ENCODE measurements around the gene SLC19A1.

Gene SLC19A1

DNA sequence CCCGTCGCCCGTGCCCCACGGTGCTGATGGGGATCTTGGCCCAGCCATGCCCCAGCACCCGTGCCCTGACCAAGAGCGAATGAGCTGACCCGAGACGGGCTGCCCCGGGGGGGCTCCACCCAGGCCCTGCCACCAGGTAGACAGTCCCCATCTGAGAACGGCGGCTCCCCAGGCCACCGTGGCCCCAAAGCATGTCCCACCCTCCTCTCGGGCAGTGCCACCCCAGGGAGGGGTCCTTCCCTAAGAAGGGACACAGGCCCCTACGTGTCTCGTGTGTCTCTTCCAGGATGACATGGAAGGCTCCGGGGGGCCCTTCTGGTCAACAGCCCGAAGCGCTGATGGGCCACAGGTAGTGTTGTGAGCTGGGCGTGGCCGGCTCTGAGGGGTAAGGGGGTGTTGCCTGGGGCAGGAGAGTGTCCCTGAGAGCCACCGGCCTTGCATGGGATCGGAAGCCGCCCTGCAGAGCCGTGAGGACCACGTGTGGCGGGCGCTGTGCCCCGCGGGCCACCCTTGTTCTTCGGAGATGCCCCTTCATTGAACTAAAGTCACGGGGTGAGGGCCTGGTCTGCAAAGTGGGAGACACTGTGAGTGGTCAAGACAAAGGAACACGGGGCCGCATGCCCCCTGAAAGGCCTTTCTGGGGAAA lies 55.0 kb downstream of the SLC19A1 start:
- TF ChIP-seq ZBTB7A (IDR thresholded peaks at IDR 0.05; ENCODE audit: low read depth) = no peak
- TF ChIP-seq EGR1 (IDR thresholded peaks at IDR 0.05) = no peak
- TF ChIP-seq CEBPB (IDR thresholded peaks at IDR 0.05) = no peak
- TF ChIP-seq TCF12 (IDR thresholded peaks at IDR 0.05; ENCODE audit: low read depth) = no peak
- TF ChIP-seq RAD21 (IDR thresholded peaks at IDR 0.05; ENCODE audit: low read depth) = no peak
- no peak for TF ChIP-seq EP300 (IDR thresholded peaks at IDR 0.05; ENCODE audit: borderline replicate concordance)
- TF ChIP-seq CREB1 (IDR thresholded peaks at IDR 0.05; ENCODE audit: low read depth) = no peak
- TF ChIP-seq, protein P1, sequence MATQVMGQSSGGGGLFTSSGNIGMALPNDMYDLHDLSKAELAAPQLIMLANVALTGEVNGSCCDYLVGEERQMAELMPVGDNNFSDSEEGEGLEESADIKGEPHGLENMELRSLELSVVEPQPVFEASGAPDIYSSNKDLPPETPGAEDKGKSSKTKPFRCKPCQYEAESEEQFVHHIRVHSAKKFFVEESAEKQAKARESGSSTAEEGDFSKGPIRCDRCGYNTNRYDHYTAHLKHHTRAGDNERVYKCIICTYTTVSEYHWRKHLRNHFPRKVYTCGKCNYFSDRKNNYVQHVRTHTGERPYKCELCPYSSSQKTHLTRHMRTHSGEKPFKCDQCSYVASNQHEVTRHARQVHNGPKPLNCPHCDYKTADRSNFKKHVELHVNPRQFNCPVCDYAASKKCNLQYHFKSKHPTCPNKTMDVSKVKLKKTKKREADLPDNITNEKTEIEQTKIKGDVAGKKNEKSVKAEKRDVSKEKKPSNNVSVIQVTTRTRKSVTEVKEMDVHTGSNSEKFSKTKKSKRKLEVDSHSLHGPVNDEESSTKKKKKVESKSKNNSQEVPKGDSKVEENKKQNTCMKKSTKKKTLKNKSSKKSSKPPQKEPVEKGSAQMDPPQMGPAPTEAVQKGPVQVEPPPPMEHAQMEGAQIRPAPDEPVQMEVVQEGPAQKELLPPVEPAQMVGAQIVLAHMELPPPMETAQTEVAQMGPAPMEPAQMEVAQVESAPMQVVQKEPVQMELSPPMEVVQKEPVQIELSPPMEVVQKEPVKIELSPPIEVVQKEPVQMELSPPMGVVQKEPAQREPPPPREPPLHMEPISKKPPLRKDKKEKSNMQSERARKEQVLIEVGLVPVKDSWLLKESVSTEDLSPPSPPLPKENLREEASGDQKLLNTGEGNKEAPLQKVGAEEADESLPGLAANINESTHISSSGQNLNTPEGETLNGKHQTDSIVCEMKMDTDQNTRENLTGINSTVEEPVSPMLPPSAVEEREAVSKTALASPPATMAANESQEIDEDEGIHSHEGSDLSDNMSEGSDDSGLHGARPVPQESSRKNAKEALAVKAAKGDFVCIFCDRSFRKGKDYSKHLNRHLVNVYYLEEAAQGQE (IDR thresholded peaks at IDR 0.05; ENCODE audit: low read depth) = no peak

DNA sequence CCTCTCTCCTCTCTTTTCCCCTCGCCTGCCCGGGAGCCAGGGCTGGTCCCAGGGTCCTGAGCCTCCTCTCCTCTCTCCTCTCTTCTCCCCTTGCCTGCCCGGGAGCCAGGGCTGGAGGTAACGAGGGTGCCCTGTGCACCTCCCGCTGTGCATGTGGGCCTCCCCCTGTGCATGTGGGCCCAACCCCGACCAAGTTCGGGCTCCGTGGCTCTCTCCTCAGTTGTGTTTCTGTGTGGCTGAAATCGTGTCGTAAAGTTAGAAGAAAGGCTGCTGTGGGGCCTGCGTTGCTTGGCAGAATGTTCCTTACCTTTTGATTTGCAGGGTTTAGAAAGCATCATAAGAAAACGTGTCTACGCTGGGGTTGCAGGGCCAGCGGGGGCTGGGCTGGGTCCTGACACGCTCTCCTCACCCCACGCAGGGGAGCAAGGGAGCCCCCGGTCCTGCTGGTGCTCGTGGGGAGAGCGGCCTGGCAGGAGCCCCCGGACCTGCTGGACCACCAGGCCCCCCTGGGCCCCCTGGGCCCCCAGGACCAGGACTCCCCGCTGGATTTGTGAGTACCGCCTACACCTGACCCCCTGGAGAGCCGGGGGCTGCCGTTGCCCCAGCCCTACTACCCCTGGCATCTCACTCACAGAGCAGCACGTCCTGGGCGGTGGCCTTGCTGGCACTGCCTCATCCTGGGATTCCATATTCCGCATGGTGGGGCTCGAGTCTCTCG lies 55.6 kb downstream of the SLC19A1 start:
- no peak for TF ChIP-seq TCF12 (IDR thresholded peaks at IDR 0.05; ENCODE audit: low read depth)
- TF ChIP-seq, protein P1 (IDR thresholded peaks at IDR 0.05; ENCODE audit: low read depth) = no peak
- TF ChIP-seq EP300 (IDR thresholded peaks at IDR 0.05; ENCODE audit: borderline replicate concordance) = no peak
- TF ChIP-seq, protein P2, sequence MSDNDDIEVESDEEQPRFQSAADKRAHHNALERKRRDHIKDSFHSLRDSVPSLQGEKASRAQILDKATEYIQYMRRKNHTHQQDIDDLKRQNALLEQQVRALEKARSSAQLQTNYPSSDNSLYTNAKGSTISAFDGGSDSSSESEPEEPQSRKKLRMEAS (IDR thresholded peaks at IDR 0.05) = no peak
- no peak for TF ChIP-seq NFIC (IDR thresholded peaks at IDR 0.05)
- TF ChIP-seq CREB1 (IDR thresholded peaks at IDR 0.05; ENCODE audit: low read depth) = no peak
- TF ChIP-seq FOXM1 (IDR thresholded peaks at IDR 0.05; ENCODE audit: borderline replicate concordance, low read depth) = no peak
- TF ChIP-seq CEBPB (IDR thresholded peaks at IDR 0.05) = no peak
- TF ChIP-seq, protein P3, sequence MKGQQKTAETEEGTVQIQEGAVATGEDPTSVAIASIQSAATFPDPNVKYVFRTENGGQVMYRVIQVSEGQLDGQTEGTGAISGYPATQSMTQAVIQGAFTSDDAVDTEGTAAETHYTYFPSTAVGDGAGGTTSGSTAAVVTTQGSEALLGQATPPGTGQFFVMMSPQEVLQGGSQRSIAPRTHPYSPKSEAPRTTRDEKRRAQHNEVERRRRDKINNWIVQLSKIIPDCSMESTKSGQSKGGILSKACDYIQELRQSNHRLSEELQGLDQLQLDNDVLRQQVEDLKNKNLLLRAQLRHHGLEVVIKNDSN (IDR thresholded peaks at IDR 0.05) = no peak
- TF ChIP-seq ZBTB7A (IDR thresholded peaks at IDR 0.05; ENCODE audit: low read depth) = no peak
- no peak for TF ChIP-seq EGR1 (IDR thresholded peaks at IDR 0.05)
- TF ChIP-seq YY1 (IDR thresholded peaks at IDR 0.05; ENCODE audit: low read depth) = no peak
- no peak for TF ChIP-seq RAD21 (IDR thresholded peaks at IDR 0.05; ENCODE audit: low read depth)
- TF ChIP-seq TAF1 (IDR thresholded peaks at IDR 0.05; ENCODE audit: low read depth) = no peak
- no peak for TF ChIP-seq TEAD4 (IDR thresholded peaks at IDR 0.05)

DNA sequence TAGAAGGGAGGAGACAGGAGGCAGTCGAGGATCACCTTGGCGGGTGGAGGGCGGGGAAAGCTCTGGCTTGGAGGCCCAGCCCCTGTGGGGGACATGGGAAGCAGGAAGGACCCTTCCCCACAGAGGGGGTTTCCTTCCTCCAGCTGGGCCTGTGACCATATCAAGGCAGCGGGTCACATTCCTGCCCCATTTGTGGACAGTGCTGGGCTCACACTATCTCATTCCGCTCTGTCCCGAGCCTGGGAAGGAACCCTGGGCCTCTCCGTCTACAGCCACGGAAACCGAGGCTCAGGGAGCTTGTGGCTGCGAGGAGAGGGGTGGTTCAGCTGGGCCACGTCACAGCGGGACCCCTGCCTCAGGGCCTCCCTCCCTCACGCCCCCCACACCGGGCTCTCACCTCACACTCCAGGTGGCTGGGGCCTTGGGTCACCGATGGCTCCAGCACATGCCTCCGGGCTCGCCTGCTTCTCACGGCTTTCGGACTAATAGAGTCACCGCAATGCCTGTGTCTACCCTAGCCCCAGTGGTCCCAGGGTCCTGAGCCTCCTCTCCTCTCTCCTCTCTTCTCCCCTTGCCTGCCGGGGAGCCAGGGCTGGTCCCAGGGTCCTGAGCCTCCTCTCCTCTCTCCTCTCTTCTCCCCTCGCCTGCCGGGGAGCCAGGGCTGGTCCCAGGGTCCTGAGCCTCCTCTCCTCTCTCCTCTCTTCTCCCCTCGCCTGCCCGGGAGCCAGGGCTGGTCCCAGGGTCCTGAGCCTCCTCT lies 56.4 kb downstream of the SLC19A1 start:
- TF ChIP-seq, protein P1 (IDR thresholded peaks at IDR 0.05; ENCODE audit: low read depth) = no peak
- no peak for TF ChIP-seq CREB1 (IDR thresholded peaks at IDR 0.05; ENCODE audit: low read depth)
- no peak for TF ChIP-seq TCF12 (IDR thresholded peaks at IDR 0.05; ENCODE audit: low read depth)
- TF ChIP-seq TAF1 (IDR thresholded peaks at IDR 0.05; ENCODE audit: low read depth) = no peak
- no peak for TF ChIP-seq RAD21 (IDR thresholded peaks at IDR 0.05; ENCODE audit: low read depth)
- no peak for TF ChIP-seq YY1 (IDR thresholded peaks at IDR 0.05; ENCODE audit: low read depth)
- no peak for TF ChIP-seq FOXM1 (IDR thresholded peaks at IDR 0.05; ENCODE audit: borderline replicate concordance, low read depth)
- TF ChIP-seq, protein P3 (IDR thresholded peaks at IDR 0.05) = no peak
- no peak for TF ChIP-seq ZBTB7A (IDR thresholded peaks at IDR 0.05; ENCODE audit: low read depth)
- no peak for TF ChIP-seq CEBPB (IDR thresholded peaks at IDR 0.05)
- TF ChIP-seq TEAD4 (IDR thresholded peaks at IDR 0.05) = no peak

DNA sequence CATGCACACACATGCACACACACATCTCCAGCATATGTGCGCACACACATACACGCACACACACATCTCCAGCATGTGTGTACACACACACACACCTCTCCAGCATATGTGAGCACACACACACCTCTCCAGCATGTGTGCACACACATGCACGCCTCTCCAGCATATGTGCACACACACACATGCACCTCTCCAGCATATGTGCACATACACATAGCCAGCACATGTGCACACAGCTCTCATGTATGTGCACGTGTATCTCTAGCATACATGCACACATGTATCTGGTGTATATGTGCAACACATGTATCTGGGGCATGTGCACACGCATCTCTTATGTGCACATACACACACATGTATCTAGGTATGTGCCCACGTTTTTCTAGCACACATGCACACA lies 57.9 kb downstream of the SLC19A1 start:
- TF ChIP-seq, protein P2 (IDR thresholded peaks at IDR 0.05) = no peak
- no peak for TF ChIP-seq EGR1 (IDR thresholded peaks at IDR 0.05)
- no peak for TF ChIP-seq EP300 (IDR thresholded peaks at IDR 0.05; ENCODE audit: borderline replicate concordance)
- TF ChIP-seq, protein P3 (IDR thresholded peaks at IDR 0.05) = no peak
- no peak for TF ChIP-seq RAD21 (IDR thresholded peaks at IDR 0.05; ENCODE audit: low read depth)
- no peak for TF ChIP-seq TAF1 (IDR thresholded peaks at IDR 0.05; ENCODE audit: low read depth)
- no peak for TF ChIP-seq YY1 (IDR thresholded peaks at IDR 0.05; ENCODE audit: low read depth)
- no peak for TF ChIP-seq NFIC (IDR thresholded peaks at IDR 0.05)
- TF ChIP-seq CEBPB (IDR thresholded peaks at IDR 0.05) = no peak
- TF ChIP-seq, protein P1 (IDR thresholded peaks at IDR 0.05; ENCODE audit: low read depth) = no peak
- no peak for TF ChIP-seq TCF12 (IDR thresholded peaks at IDR 0.05; ENCODE audit: low read depth)
- TF ChIP-seq FOXM1 (IDR thresholded peaks at IDR 0.05; ENCODE audit: borderline replicate concordance, low read depth) = no peak
- TF ChIP-seq CREB1 (IDR thresholded peaks at IDR 0.05; ENCODE audit: low read depth) = no peak
- no peak for TF ChIP-seq TEAD4 (IDR thresholded peaks at IDR 0.05)
- TF ChIP-seq ZBTB7A (IDR thresholded peaks at IDR 0.05; ENCODE audit: low read depth) = no peak

Data from Ishikawa (cell line).